Bone marrow (tissue), 2 donors: ENCODE measurements around the gene NOTCH1.
"Not testable (repeated sequence)": the region's sequence is repeated elsewhere in the genome, so short reads cannot be mapped to it uniquely, and the experiment has no call there.

Experiments used
- DNase-seq, 2 donors: peaks; one replicate each; lab custom pipeline; 2025; lab: John Stamatoyannopoulos, UW

NOTCH1 gene

GRCh38 chr9:136578915-136579649 is 33.2 kb upstream of the NOTCH1 start:
- DNase-seq: no peak

- DNase-seq: no peak
Measured at GRCh38 chr9:136578626-136578914, 32.7 kb upstream of the NOTCH1 start.

GRCh38 chr9:136577941-136578625 is 32.2 kb upstream of the NOTCH1 start:
- no peak for DNase-seq

- peak in 1 of 2 donors; percentile 18 for DNase-seq
Measured at GRCh38 chr9:136576269-136576626, 30.4 kb upstream of the NOTCH1 start.

GRCh38 chr9:136575626-136576268 is 29.9 kb upstream of the NOTCH1 start:
- DNase-seq: no peak

- DNase-seq: not testable (repeated sequence)
Measured at GRCh38 chr9:136574606-136575005, 28.8 kb upstream of the NOTCH1 start.

- DNase-seq: no peak
Measured at GRCh38 chr9:136572828-136573625, 27.2 kb upstream of the NOTCH1 start.

- DNase-seq: no peak
Measured at GRCh38 chr9:136572003-136572827, 26.4 kb upstream of the NOTCH1 start.

GRCh38 chr9:136571531-136571930 is 25.7 kb upstream of the NOTCH1 start:
- DNase-seq: no peak

GRCh38 chr9:136570916-136571315 is 25.1 kb upstream of the NOTCH1 start:
- no peak for DNase-seq

GRCh38 chr9:136570191-136570845 is 24.5 kb upstream of the NOTCH1 start:
- no peak for DNase-seq

GRCh38 chr9:136569526-136570148 is 23.8 kb upstream of the NOTCH1 start:
- DNase-seq: no peak

- no peak for DNase-seq
Measured at GRCh38 chr9:136568288-136569081, 22.6 kb upstream of the NOTCH1 start.

GRCh38 chr9:136567651-136568287 is 21.9 kb upstream of the NOTCH1 start:
- DNase-seq: no peak

- no peak for DNase-seq
Measured at GRCh38 chr9:136566901-136567300, 21.1 kb upstream of the NOTCH1 start.

GRCh38 chr9:136566553-136566895 is 20.7 kb upstream of the NOTCH1 start:
- DNase-seq: no peak

GRCh38 chr9:136565715-136566552 is 20.1 kb upstream of the NOTCH1 start:
- DNase-seq: no peak

GRCh38 chr9:136565086-136565714 is 19.4 kb upstream of the NOTCH1 start:
- DNase-seq: no peak
